ENCODE results near the gene OR56A5. TPM values are rescaled to one million over a fixed set of nuclear protein-coding genes. Genes with fewer than 3 reads are reported as not detected.

OR56A5 gene
- total RNA-seq, 1 experiment from 2014 or later, result not detected

GRCh38 chr11:5989203-5989602, 20.9 kb upstream of the OR56A5 start:
- no peak overlapping the region for H3K9ac ChIP-seq (ENCODE audit: extremely low read depth, insufficient read length, low read length)
- no peak overlapping the region for H3K27ac Mint-ChIP-seq
- H3K4ac ChIP-seq (ENCODE audit: low read depth, low read length), result no peak overlapping the region
- H4K5ac ChIP-seq (ENCODE audit: insufficient read length, low read depth, low read length), result no peak overlapping the region
- no peak overlapping the region for H3T11ph ChIP-seq (ENCODE audit: low read length)
- no peak overlapping the region for H3K4me2 ChIP-seq (ENCODE audit: insufficient read depth, insufficient read length, low read length)
- no peak for TF ChIP-seq CTCF (conservative IDR thresholded peaks at IDR 0.05)
- H3K14ac ChIP-seq (ENCODE audit: insufficient read depth, low read length), result no peak overlapping the region
- no peak overlapping the region for H2AK5ac ChIP-seq (ENCODE audit: insufficient read length, low read length)
- H3K36me3 Mint-ChIP-seq (ENCODE audit: insufficient read depth in 1 of 3, low read depth in 3 of 3), result no peaks in the 10 kb centered on the region
- H2BK5ac ChIP-seq (ENCODE audit: insufficient read length, low read length), result no peak overlapping the region
- no peaks in the 10 kb centered on the region for H3K79me2 ChIP-seq (ENCODE audit: insufficient read depth, low read length)
- no peaks in the 10 kb centered on the region for H3K9me3 ChIP-seq (ENCODE audit: control insufficient read depth, low read depth, low read length)
- H3K4me1 ChIP-seq (ENCODE audit: insufficient read depth, low read length), result no peaks in the 10 kb centered on the region
- no peaks in the 10 kb centered on the region for H3K79me1 ChIP-seq (ENCODE audit: insufficient read depth, low read depth, low read length, poor library complexity, severe bottlenecking)
- H4K91ac ChIP-seq (ENCODE audit: insufficient read length, low read depth, low read length), result no peak overlapping the region
- H4K20me1 ChIP-seq (ENCODE audit: control insufficient read depth, insufficient read depth, insufficient read length), result no peaks in the 10 kb centered on the region
- no peaks in the 10 kb centered on the region for H3K23me2 ChIP-seq (ENCODE audit: insufficient read length, low read depth, low read length, poor library complexity, severe bottlenecking)
- H3K18ac ChIP-seq (ENCODE audit: insufficient read length, low read depth, low read length), result no peak overlapping the region
- no peak overlapping the region for H2BK12ac ChIP-seq (ENCODE audit: insufficient read length, low read depth, low read length)
- no peak for DNase-seq
- H3K56ac ChIP-seq (ENCODE audit: insufficient read length, low read depth, low read length), result no peak overlapping the region
- H2BK120ac ChIP-seq (ENCODE audit: low read depth, low read length, poor library complexity, severe bottlenecking), result no peak overlapping the region
- H2BK20ac ChIP-seq (ENCODE audit: low read depth, low read length, poor library complexity, severe bottlenecking), result no peak overlapping the region
- H2AFZ ChIP-seq (ENCODE audit: low read length), result no peak overlapping the region
- H3K9me3 Mint-ChIP-seq, result no peaks in the 10 kb centered on the region; a peak in 1 of 5 replicates
- H3K4me3 Mint-ChIP-seq, result no peak overlapping the region
- H3K23ac ChIP-seq (ENCODE audit: insufficient read length, low read depth, low read length), result no peak overlapping the region
- WGBS (ENCODE audit: extremely low coverage, insufficient read length, low lambda C conversion rate), result no CpG with 5 or more reads among the region's 4 CpGs
- H4K8ac ChIP-seq (replicated peaks; ENCODE audit: insufficient read length, low read depth, low read length), result no peak overlapping the region
- H3K27me3 Mint-ChIP-seq (ENCODE audit: low read depth), result peaks cover 1% of the 10 kb centered on the region; the same call in 1 of the 2 replicates
- H2BK15ac ChIP-seq (ENCODE audit: low read depth, low read length), result no peak overlapping the region
- no peaks in the 10 kb centered on the region for H3K27me3 ChIP-seq (ENCODE audit: insufficient read depth, low read length)
- H3K27ac ChIP-seq (ENCODE audit: insufficient read length, low read depth, low read length), result no peak overlapping the region
- 0 out of 4 replicates have a peak, but pooled peaks cover 0 to 2% of the 10 kb centered on the region in 2 experiments for H3K4me1 Mint-ChIP-seq

Measured in H9 (cell line).